Fibroblast of villous mesenchyme (primary cell): ENCODE measurements around the gene CLEC9A. TPM values are rescaled to one million over a fixed set of nuclear protein-coding genes. Genes with fewer than 3 reads are reported as not detected.

Experiments
- DNase-seq: peaks from one replicate; pipeline ENCODE4 v3.0.0-alpha.2; 2010; ENCODE audit warnings: low read depth
- H3K4me3 ChIP-seq: 2 replicates; pipeline ENCODE4 v1.5.1; 2011; ENCODE audit warnings: low read depth, mild to moderate bottlenecking, low read length
- CTCF ChIP-seq: IDR thresholded peaks from 2 replicates; pipeline ENCODE4 v1.5.1; 2012; ENCODE audit warnings: low read depth, mild to moderate bottlenecking, low read length; ENCODE audit not compliant: insufficient read depth
- total RNA-seq: library from RNA; depleted of rRNA; stranded (reverse); fragments of >200 nt; gene quantifications from 2 replicates; pipeline ENCODE4 v1.2.3, GENCODE V29; 2012

CLEC9A gene
- total RNA-seq, 1 donor, result not detected

- no peak overlapping the region for H3K4me3 ChIP-seq
- no peak for TF ChIP-seq CTCF
- DNase-seq, result no peak
These were observed 27.9 kb downstream of the CLEC9A start for GRCh38 chr12:10058387-10058786.

- TF ChIP-seq CTCF, result no peak
- DNase-seq, result no peak
- H3K4me3 ChIP-seq, result no peak overlapping the region
These were observed 34.8 kb downstream of the CLEC9A start for GRCh38 chr12:10065241-10065640.

GRCh38 chr12:10067264-10067663 lies 36.8 kb downstream of the CLEC9A start:
- no peak overlapping the region for H3K4me3 ChIP-seq
- no peak for DNase-seq
- TF ChIP-seq CTCF, result no peak

GRCh38 chr12:10067942-10068341 lies 37.5 kb downstream of the CLEC9A start:
- no peak for DNase-seq
- no peak for TF ChIP-seq CTCF
- no peak overlapping the region for H3K4me3 ChIP-seq

GRCh38 chr12:10068644-10069043 lies 38.2 kb downstream of the CLEC9A start:
- no peak overlapping the region for H3K4me3 ChIP-seq
- TF ChIP-seq CTCF, result no peak
- DNase-seq, result no peak

- no peak overlapping the region for H3K4me3 ChIP-seq
- peak; percentile 51 for DNase-seq
- no peak for TF ChIP-seq CTCF
These were observed 38.6 kb downstream of the CLEC9A start for GRCh38 chr12:10069099-10069498.

- H3K4me3 ChIP-seq, result no peak overlapping the region
- TF ChIP-seq CTCF, result no peak
- no peak for DNase-seq
These were observed 39.5 kb downstream of the CLEC9A start for GRCh38 chr12:10069976-10070375.
